Left ventricle myocardium inferior (tissue), 1 donor: ENCODE results near the gene HNRNPA0. TPM values are rescaled to one million over a fixed set of nuclear protein-coding genes. Genes with fewer than 3 reads are reported as not detected.
A peak's percentile ranks its signal among the peaks of the same experiment; 100 is the strongest.

Experiments
- DNase-seq: peaks from one replicate; pipeline ENCODE4 v3.0.0-alpha.2; 2020
- H3K27ac ChIP-seq: fragments of 200-600 bp; replicated peaks from 2 replicates; pipeline ENCODE4 v1.8.0; 2021
- H3K27me3 ChIP-seq: fragments of 200-600 bp; 2 replicates; pipeline ENCODE4 v1.8.0; 2021; ENCODE audit warnings: low read depth
- H3K36me3 ChIP-seq: fragments of 200-600 bp; 2 replicates; pipeline ENCODE4 v1.8.0; 2021
- H3K4me1 ChIP-seq: fragments of 200-600 bp; 2 replicates; pipeline ENCODE4 v1.8.0; 2021
- H3K4me3 ChIP-seq: fragments of 200-600 bp; 2 replicates; pipeline ENCODE4 v1.8.0; 2021; ENCODE audit warnings: mild to moderate bottlenecking, moderate library complexity
- H3K9me3 ChIP-seq: fragments of 200-600 bp; replicated peaks from 2 replicates; pipeline ENCODE4 v1.8.0; 2021
- intact Hi-C: fragments of 100-400 bp; cut with micrococcal nuclease; formaldehyde crosslinking; loops from one replicate; pipeline ENCODE4 v1.11.0; 2022
- total RNA-seq: library from RNA; stranded (reverse); fragmentation: NEBNext Ultra II Directional; extraction: Animal tissue kit (Norgen Biotek cat#: 25700); gene quantifications from one replicate; pipeline ENCODE4 v1.2.1, GENCODE V29; 2021
- TF ChIP-seq, protein P1 (sequence below): fragments of 200-600 bp; IDR thresholded peaks from 2 replicates; pipeline ENCODE4 v1.8.0; 2021; ENCODE audit warnings: antibody characterized with exemption, mild to moderate bottlenecking, borderline replicate concordance
- donor health status: DM: no; HTN: yes; CAD: no; lungs with severe emphysema.

HNRNPA0 gene
- total RNA-seq, 1 donor from 2014 or later: 13.1 TPM

DNA sequence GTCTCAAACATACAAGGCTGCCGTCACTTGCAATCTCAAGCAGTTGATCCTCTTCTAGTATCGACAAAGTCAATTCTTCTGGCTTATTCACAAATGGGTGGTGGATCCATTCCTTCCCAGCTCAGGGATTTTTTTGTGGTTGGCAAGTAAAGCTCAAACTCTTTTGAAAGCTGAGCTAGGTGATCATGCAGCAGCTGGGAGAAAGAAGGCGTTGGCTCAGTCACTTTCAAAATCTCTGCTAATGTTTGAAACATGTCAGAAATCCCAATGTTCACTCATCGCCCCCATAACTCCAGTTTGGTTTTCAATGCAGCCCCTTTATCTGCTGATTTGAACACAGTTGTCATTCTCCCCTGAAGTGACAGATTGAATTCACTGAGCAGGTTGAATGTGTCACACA, 4.0 kb upstream of the HNRNPA0 start:
- Histone ChIP-seq H3K27ac (no peak overlapping the region), H3K36me3 (no peaks in the 10 kb centered on the region), H3K27me3 (no peaks in the 10 kb centered on the region), H3K4me3 (no peak overlapping the region), H3K9me3 (no peaks in the 10 kb centered on the region), H3K4me1 (peaks cover 21% of the 10 kb centered on the region)
- no peak for DNase-seq
- TF ChIP-seq, protein P1, sequence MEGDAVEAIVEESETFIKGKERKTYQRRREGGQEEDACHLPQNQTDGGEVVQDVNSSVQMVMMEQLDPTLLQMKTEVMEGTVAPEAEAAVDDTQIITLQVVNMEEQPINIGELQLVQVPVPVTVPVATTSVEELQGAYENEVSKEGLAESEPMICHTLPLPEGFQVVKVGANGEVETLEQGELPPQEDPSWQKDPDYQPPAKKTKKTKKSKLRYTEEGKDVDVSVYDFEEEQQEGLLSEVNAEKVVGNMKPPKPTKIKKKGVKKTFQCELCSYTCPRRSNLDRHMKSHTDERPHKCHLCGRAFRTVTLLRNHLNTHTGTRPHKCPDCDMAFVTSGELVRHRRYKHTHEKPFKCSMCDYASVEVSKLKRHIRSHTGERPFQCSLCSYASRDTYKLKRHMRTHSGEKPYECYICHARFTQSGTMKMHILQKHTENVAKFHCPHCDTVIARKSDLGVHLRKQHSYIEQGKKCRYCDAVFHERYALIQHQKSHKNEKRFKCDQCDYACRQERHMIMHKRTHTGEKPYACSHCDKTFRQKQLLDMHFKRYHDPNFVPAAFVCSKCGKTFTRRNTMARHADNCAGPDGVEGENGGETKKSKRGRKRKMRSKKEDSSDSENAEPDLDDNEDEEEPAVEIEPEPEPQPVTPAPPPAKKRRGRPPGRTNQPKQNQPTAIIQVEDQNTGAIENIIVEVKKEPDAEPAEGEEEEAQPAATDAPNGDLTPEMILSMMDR: no peak
- intact Hi-C loops: no loop called here

DNA sequence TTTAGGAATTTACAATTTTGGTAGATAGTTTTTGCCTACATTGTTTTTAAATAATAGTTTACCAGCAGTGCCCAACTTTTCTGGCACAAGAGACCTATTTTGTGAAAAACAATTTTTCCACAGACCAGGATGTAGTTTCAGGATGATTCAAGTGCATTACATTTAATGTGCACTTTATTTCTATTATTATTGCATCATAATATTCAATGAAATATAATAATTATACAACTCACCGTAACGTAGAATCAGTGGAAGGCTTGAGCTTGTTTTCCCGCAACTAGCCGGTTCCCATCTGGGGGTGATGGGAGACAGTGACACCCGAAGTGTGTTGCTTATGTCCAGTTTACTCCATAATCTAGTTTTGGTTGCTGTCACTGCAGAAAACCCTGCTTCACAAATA, 3.5 kb upstream of the HNRNPA0 start:
- Histone ChIP-seq H3K27ac (no peak overlapping the region), H3K36me3 (no peaks in the 10 kb centered on the region), H3K9me3 (no peaks in the 10 kb centered on the region), H3K4me1 (peaks cover 26% of the 10 kb centered on the region), H3K4me3 (no peak overlapping the region), H3K27me3 (no peaks in the 10 kb centered on the region)
- intact Hi-C loops: no loop called here
- no peak for DNase-seq
- TF ChIP-seq, protein P1: no peak

DNA sequence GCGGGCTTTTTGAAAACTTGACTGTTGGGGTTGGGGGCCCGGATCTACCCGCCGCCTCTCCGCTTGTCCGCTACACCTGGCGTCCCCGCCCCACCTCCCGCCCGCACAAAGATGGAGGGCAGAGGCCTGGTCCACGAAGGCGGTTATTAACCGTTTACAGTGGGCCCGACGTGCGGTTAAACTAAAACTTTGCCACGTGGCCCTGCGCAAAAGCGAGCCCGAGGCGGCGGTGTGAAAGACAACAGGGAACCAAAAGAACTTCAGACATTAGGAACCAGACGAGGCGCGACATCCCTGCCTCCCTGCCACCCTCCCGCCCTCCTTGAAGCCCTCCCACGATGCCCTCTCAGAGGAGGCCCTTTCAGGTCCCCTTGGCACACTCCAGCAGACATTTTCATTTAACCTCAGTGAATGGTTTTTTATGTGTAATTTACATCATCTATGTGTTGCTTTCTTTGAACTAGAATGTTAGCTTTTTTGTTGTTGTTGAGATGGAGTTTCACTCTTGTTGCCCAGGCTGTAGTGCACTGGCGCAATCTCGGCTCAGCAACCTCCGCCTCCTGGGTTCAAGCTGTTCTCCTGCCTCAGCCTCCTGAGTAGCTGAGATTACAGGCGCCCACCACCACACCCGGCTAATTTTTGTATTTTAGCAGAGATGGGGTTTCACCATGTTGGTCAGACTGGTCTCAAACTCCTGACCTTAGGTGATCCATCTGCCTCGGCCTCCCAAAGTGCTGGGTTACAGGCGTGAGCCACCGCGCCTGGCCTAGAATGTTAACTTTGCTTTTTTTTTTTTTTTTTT, 999 bp upstream of the HNRNPA0 start:
- DNase-seq: no peak
- Histone ChIP-seq H3K27me3 (no peaks in the 10 kb centered on the region), H3K4me3 (peak overlapping the region; percentile 85), H3K27ac (peak overlapping the region; percentile 95), H3K9me3 (no peaks in the 10 kb centered on the region), H3K36me3 (no peaks in the 10 kb centered on the region), H3K4me1 (peaks cover 51% of the 10 kb centered on the region)
- TF ChIP-seq, protein P1: no peak
- intact Hi-C loops: no loop called here

DNA sequence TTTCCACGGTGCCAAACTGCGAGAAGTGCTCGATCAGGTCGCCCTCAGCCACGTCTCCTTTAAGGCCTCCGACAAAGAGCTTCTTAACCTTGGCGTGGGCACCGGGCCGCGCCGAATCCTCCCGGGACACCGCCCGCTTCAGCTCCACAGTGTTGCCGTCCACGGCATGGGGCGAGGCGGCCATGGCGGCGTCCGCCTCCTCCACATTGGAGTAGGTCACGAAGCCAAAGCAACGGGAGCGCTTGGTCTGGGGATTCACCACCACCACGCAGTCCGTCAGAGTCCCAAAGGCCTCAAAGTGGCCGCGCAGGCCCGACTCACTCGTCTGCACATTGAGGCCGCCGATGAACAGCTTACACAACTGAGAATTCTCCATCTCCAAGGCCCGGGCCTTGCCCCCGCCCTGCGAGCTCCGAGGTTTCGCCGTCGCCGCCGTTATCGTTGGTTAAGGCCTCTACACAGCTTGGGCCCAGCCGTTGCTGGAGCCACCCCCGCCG, 424 bp downstream of the HNRNPA0 start:
- Histone ChIP-seq H3K27ac (peak overlapping the region; percentile 95), H3K4me3 (peak overlapping the region; percentile 85), H3K9me3 (no peaks in the 10 kb centered on the region), H3K27me3 (no peaks in the 10 kb centered on the region), H3K4me1 (peaks cover 63% of the 10 kb centered on the region), H3K36me3 (no peaks in the 10 kb centered on the region)
- peak; percentile 58 for DNase-seq
- TF ChIP-seq, protein P1: no peak
- intact Hi-C loops: no loop called here

DNA sequence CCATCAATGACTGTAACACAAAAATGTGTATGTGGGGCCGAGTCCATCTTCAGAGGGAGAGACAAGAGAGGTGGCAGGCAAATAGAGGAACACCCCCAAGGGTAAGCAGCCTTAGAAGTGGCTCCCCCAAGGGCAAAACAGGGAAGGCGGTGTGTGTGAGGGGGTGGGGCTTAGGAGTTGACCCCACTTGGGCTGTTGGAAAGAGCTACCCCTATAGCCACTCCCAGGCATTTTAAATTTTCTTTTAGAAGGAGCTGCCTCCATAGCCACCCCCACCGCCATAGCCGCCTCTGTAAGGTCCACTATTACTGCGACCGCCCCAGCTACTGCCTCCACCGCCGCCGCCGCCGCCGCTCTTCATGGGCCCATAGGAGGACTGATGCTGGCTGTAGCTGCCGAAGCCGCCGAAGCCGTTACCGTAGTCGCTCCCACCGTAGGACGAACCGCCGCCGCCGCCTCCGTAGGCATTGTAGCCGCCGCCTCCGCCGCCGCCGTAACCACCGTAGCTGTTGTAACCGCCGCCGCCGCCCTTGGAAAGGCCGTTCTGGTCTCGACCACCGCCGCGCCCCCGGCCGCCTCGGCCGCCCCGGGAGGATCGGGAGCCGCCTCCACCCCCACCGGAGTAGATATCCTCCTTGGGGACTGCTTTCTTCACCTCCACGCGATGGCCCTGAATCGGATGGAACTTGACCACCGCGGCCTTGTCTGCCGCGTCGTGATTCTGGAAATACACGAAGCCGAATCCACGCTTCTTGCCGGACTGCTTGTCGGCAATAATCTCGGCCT, 1.1 kb downstream of the HNRNPA0 start:
- Histone ChIP-seq H3K27me3 (no peaks in the 10 kb centered on the region), H3K9me3 (no peaks in the 10 kb centered on the region), H3K27ac (peak overlapping the region; percentile 95), H3K4me1 (peaks cover 68% of the 10 kb centered on the region), H3K36me3 (no peaks in the 10 kb centered on the region), H3K4me3 (peak overlapping the region; percentile 85)
- TF ChIP-seq, protein P1: no peak
- intact Hi-C loops: no loop called here
- DNase-seq: peak; percentile 32
